NCI-H345 treated with DMSO at 0.1 percent for 48 hours (cell line): ENCODE data around the gene CAPZA3.
"Not testable (repeated sequence)": the region's sequence is repeated elsewhere in the genome, so short reads cannot be mapped to it uniquely, and the experiment has no call there.

Experiments used
- DNase-seq: peaks from one replicate; lab custom pipeline; 2025; ENCODE audit not compliant: unreplicated experiment; lab: John Stamatoyannopoulos, UW

The CAPZA3 gene

GRCh38 chr12:18737819-18738218, at the start of gene CAPZA3, which contains the start of gene PLCZ1:
Gene CAPZA3, plus strand, starts transcription at chr12:18738119. Its CDS starts 150 bp downstream, at chr12:18738269.
Gene PLCZ1, minus strand, starts transcription at chr12:18738012. Its CDS starts 641 bp downstream, at chr12:18737371.
- no peak for DNase-seq

GRCh38 chr12:18689771-18690170, 48.1 kb upstream of the CAPZA3 start:
- no peak for DNase-seq

GRCh38 chr12:18690653-18691052, 47.3 kb upstream of the CAPZA3 start:
- no peak for DNase-seq

GRCh38 chr12:18693986-18694385, 43.9 kb upstream of the CAPZA3 start:
- DNase-seq, result not testable (repeated sequence)

GRCh38 chr12:18696971-18697602, 40.8 kb upstream of the CAPZA3 start:
- no peak for DNase-seq

GRCh38 chr12:18700271-18700670, 37.6 kb upstream of the CAPZA3 start:
- no peak for DNase-seq

- DNase-seq, result no peak
These were observed 34.6 kb upstream of the CAPZA3 start for GRCh38 chr12:18703321-18703720.

GRCh38 chr12:18703911-18704310, 34.0 kb upstream of the CAPZA3 start:
- DNase-seq, result no peak

- DNase-seq, result no peak
These were observed 31.1 kb upstream of the CAPZA3 start for GRCh38 chr12:18706798-18707197.

- no peak for DNase-seq
These were observed 21.7 kb upstream of the CAPZA3 start for GRCh38 chr12:18716236-18716635.

GRCh38 chr12:18718462-18718861, 19.5 kb upstream of the CAPZA3 start:
- no peak for DNase-seq

GRCh38 chr12:18719922-18720510, 17.9 kb upstream of the CAPZA3 start:
- no peak for DNase-seq

- DNase-seq, result no peak
These were observed 17.2 kb upstream of the CAPZA3 start for GRCh38 chr12:18720690-18721089.

GRCh38 chr12:18721452-18721851, 16.5 kb upstream of the CAPZA3 start:
- DNase-seq, result no peak

GRCh38 chr12:18723752-18724151, 14.2 kb upstream of the CAPZA3 start:
- DNase-seq, result no peak

GRCh38 chr12:18731156-18731555, 6.8 kb upstream of the CAPZA3 start:
- no peak for DNase-seq

GRCh38 chr12:18747895-18748294, 10.0 kb downstream of the CAPZA3 start:
- DNase-seq, result no peak

- DNase-seq, result no peak
These were observed 11.6 kb downstream of the CAPZA3 start for GRCh38 chr12:18749386-18749957.

GRCh38 chr12:18750085-18750484, 12.2 kb downstream of the CAPZA3 start:
- no peak for DNase-seq

GRCh38 chr12:18751866-18752265, 13.9 kb downstream of the CAPZA3 start:
- DNase-seq, result no peak

- DNase-seq, result no peak
These were observed 14.5 kb downstream of the CAPZA3 start for GRCh38 chr12:18752280-18752920.

- no peak for DNase-seq
These were observed 15.0 kb downstream of the CAPZA3 start for GRCh38 chr12:18752947-18753346.
